ENCODE measurements around the gene GAREM1.

- TF ChIP-seq CTCF (IDR thresholded peaks at IDR 0.05) (no peak), POLR2AphosphoS5 (IDR thresholded peaks at IDR 0.05) (no peak), POLR2A (IDR thresholded peaks at IDR 0.05) (no peak)
These were observed 84.2 kb downstream of the GAREM1 start for GRCh38 chr18:32386471-32386870.
